ENCODE data around the gene RCAN1. TPM values are rescaled to one million over a fixed set of nuclear protein-coding genes. Genes with fewer than 3 reads are reported as not detected.

RCAN1 gene
- polyA plus RNA-seq, 1 donor (not counting 4 experiments of a cell fraction or from before 2014, with no cell fraction given), result 21.3 TPM

GRCh38 chr21:34560609-34561008, 54.3 kb downstream of the RCAN1 start:
- dilution Hi-C loops (cut with MboI; ENCODE audit: extremely low pct_ligation_motif_present, low sequenced_read_pairs), result no loop called here
- Histone ChIP-seq H3K9me3 (ENCODE audit: control insufficient read depth, low read depth, low read length) (no peaks in the 10 kb centered on the region), H3K27me3 (ENCODE audit: control insufficient read depth, extremely low read depth, insufficient read depth, low read length) (no peaks in the 10 kb centered on the region), H4K20me1 (ENCODE audit: control insufficient read depth, extremely low read depth, insufficient read depth, low read length) (no peaks in the 10 kb centered on the region), H3K9ac (ENCODE audit: control insufficient read depth, extremely low read depth, insufficient read depth, low read length) (no peak overlapping the region), H3K9me1 (ENCODE audit: control insufficient read depth, extremely low read depth, insufficient read depth, low read length) (no peaks in the 10 kb centered on the region), H2AFZ (ENCODE audit: control insufficient read depth, low read length) (no peak overlapping the region), H3K79me2 (ENCODE audit: control insufficient read depth, insufficient read depth, low read length) (no peaks in the 10 kb centered on the region), H3K36me3 (ENCODE audit: control insufficient read depth in 2 of 2, extremely low read depth in 1 of 2, insufficient read depth in 2 of 2, low read length in 2 of 2) (no peaks in the 10 kb centered on the region), H3K27ac (ENCODE audit: control insufficient read depth, insufficient read depth, low read length) (no peak overlapping the region), H3K4me1 (ENCODE audit: control insufficient read depth, extremely low read depth, insufficient read depth, low read length) (peaks cover 13% of the 10 kb centered on the region), H3K4me2 (ENCODE audit: control insufficient read depth, extremely low read depth, insufficient read depth, low read depth, low read length) (no peak overlapping the region), H3K4me3 (ENCODE audit: control insufficient read depth in 2 of 3, extremely low read depth in 1 of 3, insufficient read depth in 2 of 3, low read depth in 1 of 3, low read length in 3 of 3) (no peak overlapping the region)
- TF ChIP-seq CTCF (optimal IDR thresholded peaks at IDR 0.05 in 1 of 3, IDR thresholded peaks at IDR 0.05 in 1 of 3, conservative IDR thresholded peaks at IDR 0.05 in 1 of 3; ENCODE audit: extremely low read depth in 1 of 3, insufficient read depth in 2 of 3, low read length in 3 of 3) (no peak), EZH2 (IDR thresholded peaks at IDR 0.05; ENCODE audit: low read length) (no peak)
- DNase-seq (ENCODE audit: low read depth, low spot score) (no peak), FAIRE-seq (no peak)

- no peak for TF ChIP-seq EZH2 (IDR thresholded peaks at IDR 0.05; ENCODE audit: low read length)
- no peak for TF ChIP-seq CTCF (optimal IDR thresholded peaks at IDR 0.05 in 1 of 3, IDR thresholded peaks at IDR 0.05 in 1 of 3, conservative IDR thresholded peaks at IDR 0.05 in 1 of 3; ENCODE audit: extremely low read depth in 1 of 3, insufficient read depth in 2 of 3, low read length in 3 of 3)
- Histone ChIP-seq H3K27ac (ENCODE audit: control insufficient read depth, insufficient read depth, low read length) (no peak overlapping the region), H3K27me3 (ENCODE audit: control insufficient read depth, extremely low read depth, insufficient read depth, low read length) (no peaks in the 10 kb centered on the region), H4K20me1 (ENCODE audit: control insufficient read depth, extremely low read depth, insufficient read depth, low read length) (no peaks in the 10 kb centered on the region), H3K4me1 (ENCODE audit: control insufficient read depth, extremely low read depth, insufficient read depth, low read length) (peaks cover 13% of the 10 kb centered on the region), H3K4me3 (ENCODE audit: control insufficient read depth in 2 of 3, extremely low read depth in 1 of 3, insufficient read depth in 2 of 3, low read depth in 1 of 3, low read length in 3 of 3) (no peak overlapping the region), H3K9me1 (ENCODE audit: control insufficient read depth, extremely low read depth, insufficient read depth, low read length) (no peaks in the 10 kb centered on the region), H3K79me2 (ENCODE audit: control insufficient read depth, insufficient read depth, low read length) (no peaks in the 10 kb centered on the region), H3K9me3 (ENCODE audit: control insufficient read depth, low read depth, low read length) (no peaks in the 10 kb centered on the region), H3K4me2 (ENCODE audit: control insufficient read depth, extremely low read depth, insufficient read depth, low read depth, low read length) (no peak overlapping the region), H3K9ac (ENCODE audit: control insufficient read depth, extremely low read depth, insufficient read depth, low read length) (no peak overlapping the region), H3K36me3 (ENCODE audit: control insufficient read depth in 2 of 2, extremely low read depth in 1 of 2, insufficient read depth in 2 of 2, low read length in 2 of 2) (no peaks in the 10 kb centered on the region), H2AFZ (ENCODE audit: control insufficient read depth, low read length) (no peak overlapping the region)
- dilution Hi-C loops (cut with MboI; ENCODE audit: extremely low pct_ligation_motif_present, low sequenced_read_pairs), result no loop called here
- no peak for DNase-seq (ENCODE audit: low read depth, low spot score)
- FAIRE-seq, result no peak
These were observed 54.9 kb downstream of the RCAN1 start for GRCh38 chr21:34560021-34560420.
